ENCODE measurements around the gene RNFT2. TPM values are rescaled to one million over a fixed set of nuclear protein-coding genes. Genes with fewer than 3 reads are reported as not detected.

The RNFT2 gene
- total RNA-seq, 1 donor from 2014 or later, result 1.9 TPM

DNA sequence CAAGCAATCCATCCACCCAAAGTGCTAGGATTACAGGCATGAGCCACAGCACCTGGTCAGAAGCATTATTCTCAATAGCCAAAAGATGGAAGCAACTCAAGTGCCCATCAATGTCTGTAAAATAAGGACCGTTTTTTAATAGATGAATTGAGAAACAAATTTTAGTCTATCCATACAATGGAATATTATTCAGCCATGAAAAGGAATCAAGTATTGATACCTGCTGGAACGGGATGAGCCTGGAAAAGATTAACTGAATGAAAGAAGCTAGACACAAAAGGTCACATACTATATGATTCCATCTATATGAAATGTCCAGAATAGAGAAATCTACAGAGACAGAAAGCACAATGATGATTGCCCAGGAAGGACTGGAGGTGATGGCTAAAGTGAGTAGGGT, 163.5 kb downstream of the RNFT2 start:
- no peak for DNase-seq (ENCODE audit: low read depth in 2 of 2)

Other genes with a start within 250 kb of the RNFT2 start
- gene MAP1LC3B2, start 178.9 kb upstream of the RNFT2 start, total RNA-seq, result 0.13 and 0.63 TPM in 2 replicates
- 18.7 and 28.4 TPM in 2 replicates for gene SPRING1, start 246 bp upstream of the RNFT2 start, total RNA-seq
- not detected in 2 replicates for gene HRK, start 143.1 kb downstream of the RNFT2 start, total RNA-seq
- 6.8 and 12.6 TPM in 2 replicates for gene FBXW8, start 172.6 kb downstream of the RNFT2 start, total RNA-seq